Cortex of kidney (tissue), 1 donor: ENCODE results near the gene SACM1L.
"Not testable (repeated sequence)": the region's sequence is repeated elsewhere in the genome, so short reads cannot be mapped to it uniquely, and the experiment has no call there.

Experiments
- DNase-seq: peaks from one replicate; lab custom pipeline; 2025; lab: John Stamatoyannopoulos, UW

The SACM1L gene

DNA sequence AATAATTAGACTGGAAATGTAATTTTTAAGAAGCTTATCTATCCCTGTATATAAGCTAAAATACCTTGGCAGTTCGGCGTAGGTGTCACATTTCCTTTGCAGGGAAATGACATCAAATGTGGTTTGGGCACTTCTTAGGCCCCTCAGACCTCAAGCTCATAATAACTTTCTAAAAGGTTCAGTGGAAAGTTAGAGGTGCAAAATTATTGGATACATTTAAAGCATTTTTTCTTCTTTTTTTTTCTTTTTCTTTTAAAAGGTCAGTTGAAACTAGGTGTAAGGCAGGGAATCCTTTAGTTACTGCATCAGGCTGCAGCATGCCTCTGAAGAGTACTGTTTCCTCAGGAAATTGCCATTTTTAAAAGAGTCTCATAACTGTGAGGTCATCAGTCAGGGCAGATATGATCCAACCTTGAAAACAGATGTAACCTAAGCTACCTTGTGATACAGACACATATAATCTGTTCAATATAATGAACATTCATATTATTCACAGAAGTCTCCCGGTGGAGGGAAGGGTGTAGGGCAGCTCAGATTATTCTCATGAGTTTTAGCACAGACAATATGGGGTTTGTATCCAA is 4.8 kb downstream of the SACM1L start:
- no peak for DNase-seq

DNA sequence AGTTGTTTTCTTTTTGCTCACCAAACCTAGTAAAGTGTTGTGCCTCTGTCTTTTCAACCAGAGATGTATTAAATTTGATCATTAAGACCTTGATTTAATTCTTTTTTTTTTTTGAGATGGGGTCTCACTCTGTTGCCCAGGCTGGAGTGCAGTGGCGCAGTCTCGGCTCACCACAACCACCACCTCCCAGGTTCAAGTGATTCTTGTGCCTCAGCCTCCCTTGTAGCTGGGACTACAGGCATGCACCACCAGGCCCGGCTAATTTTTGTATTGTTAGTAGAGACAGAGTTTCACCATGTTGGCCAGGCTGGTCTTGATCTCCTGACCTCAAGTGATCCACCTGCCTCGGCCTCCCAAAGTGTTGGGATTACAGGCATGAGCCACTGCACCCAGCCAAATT is 6.0 kb downstream of the SACM1L start:
- DNase-seq = not testable (repeated sequence)

DNA sequence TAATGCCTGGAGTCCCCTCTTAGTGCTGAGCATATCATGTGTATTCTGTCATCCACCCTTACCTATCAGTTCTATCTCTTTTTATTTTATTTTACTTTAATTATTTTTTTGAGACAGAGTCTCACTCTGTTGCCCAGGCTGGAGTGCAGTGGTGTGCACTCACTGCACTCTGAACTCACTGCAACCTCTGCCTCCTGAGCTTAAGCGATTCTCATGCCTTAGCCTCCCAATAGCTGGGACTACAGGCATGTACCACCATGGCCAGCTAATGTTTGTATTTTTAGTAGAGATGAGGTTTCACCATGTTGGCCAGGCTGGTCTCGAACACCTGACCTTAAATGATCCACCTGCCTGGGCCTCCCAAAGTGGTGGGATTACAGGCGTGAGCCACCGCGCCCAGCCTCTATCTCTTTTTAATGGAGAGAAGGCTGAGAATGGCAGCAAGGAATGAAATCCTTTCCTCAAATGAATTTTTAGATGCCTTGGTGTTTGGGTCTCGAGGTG is 11.4 kb downstream of the SACM1L start:
- DNase-seq = no peak

DNA sequence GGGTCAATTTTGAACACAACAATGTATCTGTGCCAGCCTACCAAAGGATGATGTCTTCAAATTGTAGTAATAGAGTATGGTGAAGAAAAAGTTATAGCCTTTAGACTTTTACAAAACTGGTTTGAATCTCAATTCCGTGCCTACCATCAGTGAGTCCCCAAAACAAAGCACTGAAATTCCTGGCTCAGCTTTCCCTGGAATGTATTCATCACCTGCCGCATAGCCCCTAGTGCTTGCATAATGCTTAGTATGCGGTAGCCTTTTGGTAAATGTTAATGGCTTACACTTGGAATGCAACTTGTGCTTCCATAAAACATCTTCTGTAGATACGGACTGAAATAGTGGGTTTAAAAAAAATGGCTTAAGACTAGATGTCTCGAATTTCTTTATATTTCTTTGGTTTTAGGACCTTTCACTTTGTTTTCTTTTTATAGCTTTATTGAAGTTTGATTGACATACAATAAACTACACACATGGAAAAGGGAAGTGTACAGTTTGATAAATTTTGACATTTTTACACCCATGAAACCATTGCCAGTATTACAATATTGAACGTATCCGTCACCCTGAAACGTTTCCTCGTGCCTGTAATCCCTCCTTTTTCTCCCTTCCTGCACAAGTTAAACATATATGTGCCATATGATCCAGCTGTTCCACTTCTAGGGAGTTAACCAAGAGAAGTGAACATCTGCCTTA is 12.1 kb downstream of the SACM1L start:
- no peak for DNase-seq

DNA sequence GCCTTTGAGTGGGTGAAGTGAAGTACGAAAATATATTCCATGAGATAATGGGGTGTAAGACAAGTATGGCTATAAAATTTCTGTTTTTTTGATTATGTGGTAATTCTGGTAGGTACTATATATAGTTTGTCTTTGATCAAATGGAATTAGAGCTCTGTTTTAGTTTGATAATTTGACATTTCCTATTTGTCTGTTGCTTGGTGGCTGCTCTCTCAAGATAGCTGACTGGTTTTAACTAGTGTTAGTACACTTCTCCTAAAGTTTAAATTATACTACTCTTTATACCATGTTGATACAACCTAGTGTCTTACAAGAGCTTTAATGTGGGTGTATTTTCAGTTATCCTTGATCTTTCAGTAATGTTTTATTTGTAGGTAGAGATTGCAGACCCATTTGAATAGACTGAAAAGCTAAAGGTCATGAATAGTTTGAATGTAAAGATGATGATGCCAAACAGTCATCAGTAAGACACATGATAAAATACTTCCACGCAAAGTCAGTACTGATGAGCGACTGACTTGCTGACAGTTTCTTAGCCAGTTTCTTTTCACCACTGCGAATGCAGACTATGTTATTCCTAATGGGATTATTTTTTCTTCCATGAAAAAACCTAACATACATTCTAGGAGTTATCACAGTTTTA is 15.2 kb downstream of the SACM1L start:
- DNase-seq = no peak

DNA sequence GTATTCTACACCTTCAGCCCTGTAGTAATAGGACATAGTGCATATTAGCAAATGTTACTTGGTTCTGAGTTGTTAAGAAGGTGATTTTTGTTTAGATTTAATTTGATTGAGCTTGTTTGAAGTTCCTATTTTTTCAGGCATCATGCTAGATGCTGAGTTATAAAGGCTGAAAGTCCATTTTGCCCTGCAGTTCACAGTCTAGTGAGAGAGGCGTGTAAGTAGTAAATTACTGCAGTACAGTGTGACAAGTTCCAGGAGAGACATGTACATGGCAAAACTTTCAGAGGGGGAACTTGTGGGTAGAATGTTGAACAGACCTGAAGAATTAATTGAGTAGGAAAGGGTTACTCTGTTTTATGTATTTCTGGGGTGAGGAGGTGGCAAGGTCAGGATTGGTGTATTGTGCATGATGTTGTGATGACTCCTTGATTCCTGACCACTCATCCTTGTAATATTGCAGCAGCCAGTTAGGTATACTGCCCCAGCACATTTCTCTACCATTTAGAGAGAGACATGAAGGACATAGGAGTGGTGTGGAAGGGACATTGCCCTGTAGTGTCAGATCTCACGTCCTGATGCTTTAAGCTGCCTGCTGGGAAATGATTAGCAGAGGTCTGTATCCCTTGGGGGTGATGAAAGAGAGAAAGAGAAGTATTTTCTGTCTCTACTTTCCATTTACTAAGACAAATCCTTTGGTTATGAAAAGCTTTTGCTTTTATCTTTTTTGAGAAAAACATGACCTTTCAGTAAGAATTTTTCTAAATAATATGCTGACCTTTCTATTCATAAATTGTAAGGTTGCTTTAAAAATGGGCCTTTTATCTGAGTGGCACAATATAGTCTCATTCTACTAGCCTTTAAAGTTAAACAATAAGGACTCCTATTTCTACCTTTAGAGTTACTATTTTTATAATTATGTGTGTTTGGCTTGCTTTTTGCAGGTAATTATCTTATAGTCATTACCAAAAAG is 16.9 kb downstream of the SACM1L start:
- no peak for DNase-seq

DNA sequence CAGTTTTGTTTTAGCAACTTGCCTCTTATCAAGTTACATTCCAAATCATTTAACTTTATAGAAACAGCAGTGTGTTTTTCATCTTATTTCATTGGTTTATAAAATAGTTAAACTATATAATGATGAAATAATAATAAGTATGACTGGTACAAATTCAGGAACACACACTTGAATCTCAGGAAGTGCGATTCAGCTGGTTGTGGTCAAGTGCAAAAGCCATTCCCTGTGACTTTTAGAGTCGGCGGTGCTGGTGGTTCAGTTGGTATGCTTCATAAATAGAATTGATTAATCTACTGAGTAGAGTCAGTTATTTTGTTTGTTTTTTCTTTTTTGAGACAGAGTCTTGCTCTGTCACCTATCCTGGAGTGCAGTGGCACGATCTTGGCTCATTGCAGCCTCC is 22.7 kb downstream of the SACM1L start:
- no peak for DNase-seq

DNA sequence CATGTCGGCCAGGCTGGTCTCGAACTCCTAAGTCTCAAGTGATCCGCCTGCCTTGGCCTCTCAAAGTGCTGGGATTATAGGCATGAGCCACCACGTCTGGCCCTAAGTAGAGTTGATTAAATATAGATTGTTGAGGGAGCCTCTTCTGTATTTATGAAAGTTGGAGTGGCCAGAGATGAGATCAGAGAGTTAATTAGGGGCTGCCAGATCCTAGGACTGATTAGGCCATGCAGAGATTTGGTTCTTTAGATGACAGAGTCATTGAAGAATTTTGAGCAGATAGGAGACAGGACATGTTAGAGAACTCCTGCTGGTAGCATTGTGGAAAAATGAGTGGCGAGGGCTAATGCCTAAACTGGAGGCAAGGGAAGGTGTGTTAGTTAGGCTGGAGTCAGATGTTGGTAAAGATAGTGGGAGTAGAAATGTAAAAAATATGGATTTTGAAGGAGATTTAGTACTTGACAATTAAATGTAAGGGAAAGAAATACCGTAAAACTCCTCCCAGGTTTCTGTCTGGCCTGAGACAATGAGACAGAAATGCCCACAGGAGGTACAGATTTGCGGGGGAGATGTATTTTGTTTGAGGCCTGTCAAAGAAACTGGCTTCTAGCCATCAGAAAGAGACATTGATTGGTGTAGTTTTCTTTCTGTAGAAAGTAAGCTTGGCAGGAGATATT is 23.4 kb downstream of the SACM1L start:
- no peak for DNase-seq

DNA sequence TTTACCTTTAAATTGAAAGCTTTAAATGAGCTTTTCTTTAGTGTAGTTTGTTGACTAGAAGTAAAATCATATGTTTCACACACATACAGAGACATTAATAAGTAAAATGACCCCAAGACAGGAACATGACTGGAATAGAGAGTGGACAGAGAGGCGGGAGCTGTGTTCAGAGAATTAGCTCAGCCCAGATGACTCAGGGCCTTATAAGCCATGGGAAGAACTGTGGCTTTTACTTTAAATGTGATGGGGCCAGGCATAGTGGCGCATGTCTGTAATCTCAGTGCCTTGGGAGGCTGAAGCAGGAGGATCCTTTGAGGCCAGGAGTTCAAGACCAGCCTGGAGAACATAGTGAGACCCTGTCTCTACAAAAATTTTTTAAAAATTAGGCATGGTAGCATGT is 26.7 kb downstream of the SACM1L start:
- DNase-seq = no peak

DNA sequence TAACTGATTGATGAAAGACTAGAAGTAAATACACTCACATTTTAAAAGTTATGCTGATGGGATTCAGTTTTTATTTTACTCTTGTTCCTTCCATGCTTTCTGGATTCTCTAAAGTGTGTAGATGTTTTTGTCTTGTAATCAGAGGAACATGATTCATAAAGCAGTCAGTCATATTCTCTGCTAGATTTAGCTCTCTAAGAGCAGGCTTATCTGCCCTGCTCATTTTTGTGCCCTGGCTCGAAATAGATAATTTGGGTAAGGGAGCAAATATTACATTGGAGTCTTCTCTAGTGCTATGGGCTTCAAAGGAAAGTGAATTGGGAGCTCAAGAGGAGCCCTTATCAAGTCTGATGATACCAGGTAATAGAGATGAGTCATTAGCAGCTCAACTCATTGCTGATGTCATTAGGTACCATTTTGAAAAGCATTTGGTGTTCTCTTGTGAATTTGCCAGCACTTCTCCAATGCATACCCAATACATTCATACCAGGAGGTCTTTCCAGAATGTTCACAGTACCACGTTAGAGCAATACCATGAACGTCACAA is 27.7 kb downstream of the SACM1L start:
- DNase-seq = no peak

DNA sequence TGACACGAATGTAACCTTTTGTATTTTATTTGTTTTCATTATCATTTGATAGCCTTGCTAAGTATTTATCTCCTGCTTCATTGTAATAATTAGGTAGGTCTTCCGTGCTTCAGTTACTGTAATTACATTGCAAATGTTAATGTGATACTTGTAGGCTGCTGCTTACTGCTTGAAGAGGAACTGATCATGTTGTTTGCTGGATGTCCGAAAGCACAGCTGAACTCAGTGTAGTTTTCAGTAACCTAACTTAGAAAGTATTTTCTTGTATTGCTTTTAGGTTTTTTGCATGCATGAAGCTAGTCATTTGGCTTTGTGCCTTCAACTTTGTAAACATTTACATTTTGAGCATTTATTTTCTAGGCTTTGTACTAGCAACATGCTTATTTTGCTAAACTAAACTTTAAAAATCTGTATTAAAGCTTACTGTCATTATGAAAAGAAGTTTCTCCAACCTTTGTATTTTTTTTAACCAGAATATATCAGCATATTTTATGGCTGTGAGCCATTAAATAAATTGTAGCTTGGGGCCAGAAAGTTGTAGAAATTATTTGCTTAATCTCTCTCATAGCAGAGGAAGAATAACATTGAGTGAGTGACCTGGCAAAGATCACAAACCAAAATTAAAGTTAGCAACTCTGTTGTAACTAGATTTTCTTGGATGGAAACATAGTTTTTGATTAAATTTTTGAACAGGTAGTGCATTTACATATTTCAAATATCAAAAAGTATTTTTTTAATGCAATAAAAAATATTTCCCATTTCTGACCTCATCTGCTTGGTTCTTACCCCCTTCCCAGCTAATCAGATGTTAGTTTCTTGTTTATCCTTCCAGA is 30.7 kb downstream of the SACM1L start:
- DNase-seq = no peak

DNA sequence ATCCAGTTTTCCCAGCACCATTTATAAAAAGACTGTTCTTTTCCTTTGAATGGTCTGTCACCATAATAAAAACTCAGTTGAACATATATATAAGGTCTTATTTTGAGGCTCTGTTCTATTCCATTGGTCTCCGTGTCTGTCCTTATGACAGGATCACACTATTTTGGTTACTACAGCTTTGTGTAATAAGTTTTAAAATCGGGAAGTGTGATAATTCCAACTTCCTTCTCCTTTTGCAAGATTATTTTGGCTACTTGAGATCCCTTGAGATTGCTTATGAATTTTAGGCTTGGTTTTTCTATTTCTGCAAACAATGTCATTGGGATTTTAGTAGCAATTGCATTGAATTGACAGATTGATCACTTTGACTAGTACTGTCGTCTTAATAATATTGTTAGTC is 35.7 kb downstream of the SACM1L start:
- DNase-seq = no peak

DNA sequence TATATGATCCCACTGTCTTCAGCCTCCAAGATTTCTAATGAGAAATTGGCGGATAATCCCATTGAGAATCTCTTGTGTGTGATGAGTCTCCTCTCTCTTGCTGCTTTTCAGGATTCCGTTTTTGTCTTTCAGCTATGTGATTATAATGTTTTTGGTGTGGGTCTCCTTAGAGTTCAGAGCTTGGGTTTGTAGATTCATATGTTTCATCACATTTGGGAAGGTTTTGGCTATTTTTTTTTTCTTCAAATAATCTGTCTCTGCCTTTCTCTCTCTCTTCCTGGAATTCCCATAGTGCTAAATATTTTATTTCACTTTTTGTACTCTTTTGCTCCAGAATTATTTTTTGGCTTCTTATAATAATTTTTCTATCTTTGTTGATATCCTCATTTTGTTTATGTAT is 40.4 kb downstream of the SACM1L start:
- DNase-seq = no peak

DNA sequence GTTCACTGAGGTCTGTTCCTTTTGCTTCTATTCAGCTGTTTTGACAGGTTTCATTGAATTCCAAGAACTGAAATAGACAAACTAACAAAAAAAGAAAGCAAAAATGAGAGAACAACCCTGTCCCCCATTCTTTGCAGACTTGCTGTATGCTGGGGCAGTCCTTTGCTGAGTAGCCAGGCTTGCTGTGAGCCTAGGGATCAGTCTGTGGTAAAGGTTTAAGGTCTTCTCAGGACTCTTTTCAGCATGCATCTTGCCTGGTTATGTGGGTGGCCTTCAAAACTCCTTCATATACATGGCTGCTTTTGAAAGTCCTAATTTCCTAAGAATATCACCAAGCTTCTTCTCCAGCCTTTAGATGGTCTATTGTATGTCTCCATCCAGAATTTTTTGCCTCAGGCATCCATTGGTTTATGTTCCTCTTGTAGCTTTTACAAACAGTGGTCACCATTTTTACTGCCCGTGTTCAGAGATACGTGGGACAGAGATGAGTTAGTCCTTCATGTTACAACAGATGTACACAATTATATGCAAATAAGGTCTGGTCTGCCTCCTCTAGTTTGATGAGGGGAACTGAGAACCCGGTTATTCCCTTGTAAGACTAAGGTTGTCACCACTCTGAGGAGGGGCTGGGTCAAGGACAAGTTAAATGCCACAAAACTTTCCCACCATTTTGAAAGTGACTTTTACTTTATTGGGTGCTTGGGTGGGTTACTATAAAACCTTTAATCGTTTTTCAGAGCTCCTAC is 41.4 kb downstream of the SACM1L start:
- no peak for DNase-seq

DNA sequence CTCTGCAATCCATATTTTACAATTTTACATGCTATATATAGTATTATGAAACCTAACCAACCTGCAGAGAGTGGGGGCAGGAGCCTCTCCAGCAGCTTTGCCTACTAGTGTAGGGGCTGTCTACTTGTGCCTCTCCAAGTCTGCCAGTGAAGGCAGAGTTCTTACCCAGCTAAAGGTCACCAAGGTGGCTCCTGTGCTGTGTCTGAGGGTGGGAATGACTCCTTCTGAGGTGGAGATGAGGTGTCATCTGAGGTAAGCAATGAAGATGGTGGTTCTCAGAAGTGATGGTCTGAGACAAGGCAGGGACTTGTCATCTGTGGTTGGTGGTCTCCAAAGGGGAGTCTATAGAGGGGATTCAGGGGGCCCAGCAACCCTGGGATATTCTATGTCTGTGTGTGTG is 47.5 kb downstream of the SACM1L start:
- no peak for DNase-seq

DNA sequence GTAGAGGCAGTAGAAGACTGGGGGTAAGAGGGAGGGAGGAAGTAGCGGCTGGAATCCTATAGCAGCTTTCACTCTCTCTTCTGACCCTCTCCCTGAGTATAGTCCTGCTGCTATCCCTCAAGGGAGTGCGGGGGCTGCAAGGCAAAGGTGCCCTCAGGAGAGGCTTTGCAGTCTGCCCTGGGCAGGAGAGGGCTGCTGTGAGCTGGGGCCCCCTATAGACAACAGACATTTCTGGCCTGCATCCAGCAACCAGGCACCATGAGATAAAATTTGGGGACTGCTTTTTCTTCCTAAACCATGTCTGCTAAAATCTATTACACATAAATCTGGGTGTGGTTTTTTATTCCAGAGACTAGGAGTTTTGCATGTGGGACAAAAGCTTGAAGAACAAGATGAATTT is 48.0 kb downstream of the SACM1L start:
- no peak for DNase-seq

DNA sequence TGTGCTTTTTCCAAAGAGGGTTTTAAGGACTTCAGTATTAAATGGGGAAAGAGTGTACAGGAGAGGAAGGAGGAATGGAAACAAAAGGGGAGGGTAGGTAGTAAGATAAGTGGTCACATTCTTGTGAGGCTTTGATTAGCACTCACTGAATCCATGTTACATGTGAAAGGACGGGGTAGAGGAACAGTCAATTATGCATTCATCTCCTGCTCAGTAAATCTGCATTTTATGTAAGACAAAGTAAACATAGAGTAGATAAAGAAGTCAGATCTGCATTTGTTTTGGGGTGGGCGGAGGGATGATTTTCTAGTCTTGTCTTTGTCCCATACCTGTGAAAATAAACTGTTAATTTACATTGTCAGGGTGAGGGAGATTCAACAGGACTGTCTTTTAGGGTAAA is 50.8 kb downstream of the SACM1L start:
- DNase-seq = no peak

DNA sequence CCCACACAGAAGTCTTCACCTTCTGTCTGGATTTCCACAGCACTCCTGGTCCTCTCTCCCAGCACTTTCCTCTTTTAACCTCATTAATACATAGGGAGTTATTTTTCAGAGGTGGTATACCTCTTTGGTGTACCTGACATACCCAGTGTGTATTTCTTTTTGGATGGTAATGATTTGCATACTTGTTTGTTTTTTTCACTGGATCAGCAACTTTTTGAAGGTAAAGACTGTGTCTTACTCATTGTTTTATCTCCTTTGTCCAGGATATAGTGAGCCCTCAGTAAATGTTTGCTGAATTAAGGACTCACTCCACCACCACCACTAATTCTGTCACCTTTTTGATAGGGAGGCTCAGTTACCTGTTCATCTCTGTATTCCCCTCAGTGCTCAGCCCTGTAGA is 52.1 kb downstream of the SACM1L start:
- no peak for DNase-seq

DNA sequence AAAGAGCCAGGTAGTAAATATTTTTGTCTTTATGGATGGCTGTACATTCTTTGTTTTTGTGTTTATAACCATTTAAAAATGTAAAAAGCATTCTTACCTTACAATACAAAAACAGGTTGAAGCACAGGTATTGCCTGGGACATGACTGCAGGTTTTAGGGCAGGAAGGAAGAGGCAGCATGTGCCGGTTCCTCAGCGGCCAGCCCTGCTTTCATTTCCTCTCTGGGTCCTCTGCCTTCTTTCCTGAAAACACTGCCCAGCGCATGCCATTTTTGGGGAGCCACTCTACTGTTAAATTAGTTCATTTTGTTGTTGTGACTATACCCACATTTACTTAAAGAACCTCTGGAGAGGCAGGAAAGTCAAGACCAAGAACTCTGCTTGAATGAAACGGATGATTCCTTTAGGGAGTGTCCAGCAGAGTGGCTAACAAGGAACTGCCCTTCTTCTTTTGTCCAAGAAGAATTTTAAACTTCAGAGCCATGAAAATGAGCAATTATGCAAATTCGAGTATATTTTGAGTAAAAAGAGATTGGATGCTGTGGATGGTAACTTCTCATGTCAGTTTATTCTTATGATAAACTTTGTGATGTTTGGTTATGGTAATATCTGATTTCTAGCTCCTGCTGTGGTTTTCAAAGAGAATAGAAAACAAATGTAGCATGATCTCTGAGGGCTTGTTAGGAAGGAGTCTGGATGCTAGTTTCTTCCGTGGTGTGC is 52.7 kb downstream of the SACM1L start:
- DNase-seq = no peak
